K562 (cell line): ENCODE measurements around the gene EFEMP2. TPM values are rescaled to one million over a fixed set of nuclear protein-coding genes. Genes with fewer than 3 reads are reported as not detected.

ENCODE experiments used
- ATF3 ChIP-seq, 2 experiments: fragments of 450-650 bp in 1 of 2; sonication (generic) in 1 of 2; formaldehyde crosslinking in 1 of 2; IDR thresholded peaks in 1 of 2; conservative IDR thresholded peaks in 1 of 2; 2 replicates each; pipeline versions ENCODE4 v1.6.1 to v1.8.1; 2016 to 2023; ENCODE audit warnings: mild to moderate bottlenecking in 2 of 2, moderate library complexity in 2 of 2, inconsistent platforms in 1 of 2, missing genetic modification reagents in 1 of 2
- BCL6 ChIP-seq: fragments of 250-450 bp; sonication (Bioruptor Pico); IDR thresholded peaks from 2 replicates; pipeline ENCODE4 v1.4.0; 2020
- CBFA2T2 ChIP-seq: fragments of 450-650 bp; conservative IDR thresholded peaks from 2 replicates; pipeline ENCODE4 v1.6.1; 2017; ENCODE audit warnings: mild to moderate bottlenecking
- ELK3 ChIP-seq: fragments of 450-650 bp; formaldehyde crosslinking; IDR thresholded peaks from 2 replicates; pipeline ENCODE4 v1.4.0; 2020; ENCODE audit warnings: mild to moderate bottlenecking
- FOS ChIP-seq: IDR thresholded peaks from 3 replicates; pipeline ENCODE4 v1.6.1; 2011; ENCODE audit not compliant: insufficient read length; ENCODE audit errors: extremely low read depth
- GATAD2B ChIP-seq: fragments of 450-650 bp; IDR thresholded peaks from 2 replicates; pipeline ENCODE4 v1.6.1; 2017; ENCODE audit warnings: mild to moderate bottlenecking, borderline replicate concordance
- GTF2B ChIP-seq: IDR thresholded peaks from 2 replicates; pipeline ENCODE4 v1.6.1; 2011; ENCODE audit not compliant: insufficient read length; ENCODE audit errors: extremely low read depth
- GTF2F1 ChIP-seq: IDR thresholded peaks from 2 replicates; pipeline ENCODE4 v1.6.1; 2011; ENCODE audit warnings: low read depth, low read length, improper control_type of control experiment
- HDAC3 ChIP-seq: fragments of 450-650 bp; IDR thresholded peaks from 2 replicates; pipeline ENCODE4 v1.6.1; 2018; ENCODE audit warnings: borderline replicate concordance, mild to moderate bottlenecking, moderate library complexity; ENCODE audit not compliant: partially characterized antibody
- KLF16 ChIP-seq: IDR thresholded peaks from 2 replicates; pipeline ENCODE4 v1.6.1; 2016; ENCODE audit warnings: antibody characterized with exemption
- NUFIP1 ChIP-seq: fragments of 450-650 bp; IDR thresholded peaks from 2 replicates; pipeline ENCODE4 v1.6.1; 2018; ENCODE audit not compliant: partially characterized antibody
- SIX5 ChIP-seq, 2 experiments: IDR thresholded peaks; 2 replicates each; pipeline ENCODE4 v1.6.1; 2011; ENCODE audit warnings: low read length in 2 of 2, borderline replicate concordance in 1 of 2, low read depth in 1 of 2, mild to moderate bottlenecking in 1 of 2, moderate library complexity in 1 of 2; ENCODE audit not compliant: insufficient read depth in 1 of 2
- STAG1 ChIP-seq: sonication (generic); formaldehyde crosslinking; IDR thresholded peaks from 2 replicates; pipeline ENCODE4 v1.5.0; 2020; ENCODE audit warnings: missing genetic modification reagents, borderline replicate concordance
- USF1 ChIP-seq: sonication (generic); formaldehyde crosslinking; IDR thresholded peaks from 2 replicates; pipeline ENCODE4 v1.9.0; 2022; ENCODE audit warnings: mild to moderate bottlenecking, missing genetic modification reagents
- polyA plus RNA-seq, 8 experiments: library from polyadenylated mRNA; depleted of rRNA in 4 of 8; stranded (reverse) in 5 of 8; unstranded in 3 of 8; fragments of >200 nt; fragmentation: Nextera tagmentation in 2 of 8; fragmentation: Illumina TruSeq in 1 of 8; extraction: Ambion mirVana in 2 of 8; extraction: Trizol in 1 of 8; gene quantifications; 2 replicates each; pipeline versions ENCODE4 v1.2.1 to v1.2.3, GENCODE V29; 2011 to 2014; ENCODE audit warnings: inconsistent platforms in 1 of 8, missing spikeins in 1 of 8
- total RNA-seq, 7 experiments: library from RNA; depleted of rRNA in 6 of 7; stranded (reverse); fragments of >200 nt in 6 of 7; fragmentation: Illumina TruSeq in 2 of 7; extraction: Trizol in 2 of 7; gene quantifications; 2 replicates each; pipeline versions ENCODE4 v1.2.1 to v1.2.3, GENCODE V29; 2011 to 2021; ENCODE audit warnings: low replicate concordance in 1 of 7
- TF ChIP-seq, protein P1 (sequence below): fragments of 450-650 bp; formaldehyde crosslinking; conservative IDR thresholded peaks from 2 replicates; pipeline ENCODE4 v1.4.0; 2022; ENCODE audit warnings: mild to moderate bottlenecking, missing genetic modification characterization
- TF ChIP-seq, protein P2 (sequence below): sonication (generic); formaldehyde crosslinking; IDR thresholded peaks from 2 replicates; pipeline ENCODE4 v1.8.0; 2023; ENCODE audit warnings: missing genetic modification reagents, mild to moderate bottlenecking, borderline replicate concordance

The EFEMP2 gene
- total and polyA plus RNA-seq, 9 of the 15 experiments (the other 6 are each of a cell fraction or from before 2014, with no cell fraction given) = 0.07 to 2.9 (median 0.69) TPM; not detected in 1

GRCh38 chr11:65857853-65858680 is 14.5 kb downstream of the EFEMP2 start, which contains the start of gene CFL1 (continued):
- TF ChIP-seq SIX5 (IDR thresholded peaks at IDR 0.05; ENCODE audit: borderline replicate concordance in 1 of 2, insufficient read depth in 1 of 2, low read depth in 1 of 2, low read length in 2 of 2) (peak; percentile 88 to 92), GTF2B (peak; percentile 32), HDAC3 (no peak), STAG1 (CRISPR knock-in tag) (no peak), GATAD2B (peak; percentile 92), ELK3 (CRISPR knock-in tag) (no peak), FOS (no peak), CBFA2T2 (no peak), ATF3 (IDR thresholded peaks at IDR 0.05) (no peak), ATF3 (CRISPR knock-in tag; conservative IDR thresholded peaks at IDR 0.05) (no peak), NUFIP1 (no peak), KLF16 (no peak), BCL6 (CRISPR knock-in tag) (no peak), GTF2F1 (peak; percentile 70; the same call in 1 of the 2 replicates), USF1 (no peak)
- TF ChIP-seq, protein P1, sequence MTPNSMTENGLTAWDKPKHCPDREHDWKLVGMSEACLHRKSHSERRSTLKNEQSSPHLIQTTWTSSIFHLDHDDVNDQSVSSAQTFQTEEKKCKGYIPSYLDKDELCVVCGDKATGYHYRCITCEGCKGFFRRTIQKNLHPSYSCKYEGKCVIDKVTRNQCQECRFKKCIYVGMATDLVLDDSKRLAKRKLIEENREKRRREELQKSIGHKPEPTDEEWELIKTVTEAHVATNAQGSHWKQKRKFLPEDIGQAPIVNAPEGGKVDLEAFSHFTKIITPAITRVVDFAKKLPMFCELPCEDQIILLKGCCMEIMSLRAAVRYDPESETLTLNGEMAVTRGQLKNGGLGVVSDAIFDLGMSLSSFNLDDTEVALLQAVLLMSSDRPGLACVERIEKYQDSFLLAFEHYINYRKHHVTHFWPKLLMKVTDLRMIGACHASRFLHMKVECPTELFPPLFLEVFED (CRISPR knock-in tag) = peak; percentile 59; the same call in 1 of the 2 replicates
- TF ChIP-seq, protein P2, sequence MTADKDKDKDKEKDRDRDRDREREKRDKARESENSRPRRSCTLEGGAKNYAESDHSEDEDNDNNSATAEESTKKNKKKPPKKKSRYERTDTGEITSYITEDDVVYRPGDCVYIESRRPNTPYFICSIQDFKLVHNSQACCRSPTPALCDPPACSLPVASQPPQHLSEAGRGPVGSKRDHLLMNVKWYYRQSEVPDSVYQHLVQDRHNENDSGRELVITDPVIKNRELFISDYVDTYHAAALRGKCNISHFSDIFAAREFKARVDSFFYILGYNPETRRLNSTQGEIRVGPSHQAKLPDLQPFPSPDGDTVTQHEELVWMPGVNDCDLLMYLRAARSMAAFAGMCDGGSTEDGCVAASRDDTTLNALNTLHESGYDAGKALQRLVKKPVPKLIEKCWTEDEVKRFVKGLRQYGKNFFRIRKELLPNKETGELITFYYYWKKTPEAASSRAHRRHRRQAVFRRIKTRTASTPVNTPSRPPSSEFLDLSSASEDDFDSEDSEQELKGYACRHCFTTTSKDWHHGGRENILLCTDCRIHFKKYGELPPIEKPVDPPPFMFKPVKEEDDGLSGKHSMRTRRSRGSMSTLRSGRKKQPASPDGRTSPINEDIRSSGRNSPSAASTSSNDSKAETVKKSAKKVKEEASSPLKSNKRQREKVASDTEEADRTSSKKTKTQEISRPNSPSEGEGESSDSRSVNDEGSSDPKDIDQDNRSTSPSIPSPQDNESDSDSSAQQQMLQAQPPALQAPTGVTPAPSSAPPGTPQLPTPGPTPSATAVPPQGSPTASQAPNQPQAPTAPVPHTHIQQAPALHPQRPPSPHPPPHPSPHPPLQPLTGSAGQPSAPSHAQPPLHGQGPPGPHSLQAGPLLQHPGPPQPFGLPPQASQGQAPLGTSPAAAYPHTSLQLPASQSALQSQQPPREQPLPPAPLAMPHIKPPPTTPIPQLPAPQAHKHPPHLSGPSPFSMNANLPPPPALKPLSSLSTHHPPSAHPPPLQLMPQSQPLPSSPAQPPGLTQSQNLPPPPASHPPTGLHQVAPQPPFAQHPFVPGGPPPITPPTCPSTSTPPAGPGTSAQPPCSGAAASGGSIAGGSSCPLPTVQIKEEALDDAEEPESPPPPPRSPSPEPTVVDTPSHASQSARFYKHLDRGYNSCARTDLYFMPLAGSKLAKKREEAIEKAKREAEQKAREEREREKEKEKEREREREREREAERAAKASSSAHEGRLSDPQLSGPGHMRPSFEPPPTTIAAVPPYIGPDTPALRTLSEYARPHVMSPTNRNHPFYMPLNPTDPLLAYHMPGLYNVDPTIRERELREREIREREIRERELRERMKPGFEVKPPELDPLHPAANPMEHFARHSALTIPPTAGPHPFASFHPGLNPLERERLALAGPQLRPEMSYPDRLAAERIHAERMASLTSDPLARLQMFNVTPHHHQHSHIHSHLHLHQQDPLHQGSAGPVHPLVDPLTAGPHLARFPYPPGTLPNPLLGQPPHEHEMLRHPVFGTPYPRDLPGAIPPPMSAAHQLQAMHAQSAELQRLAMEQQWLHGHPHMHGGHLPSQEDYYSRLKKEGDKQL (CRISPR knock-in tag) = no peak
